Measurements from ENCODE around the gene CATSPERB. TPM values are rescaled to one million over a fixed set of nuclear protein-coding genes. Genes with fewer than 3 reads are reported as not detected.
"Not testable (repeated sequence)": the region's sequence is repeated elsewhere in the genome, so short reads cannot be mapped to it uniquely, and the experiment has no call there.

Gene CATSPERB
- total RNA-seq, 2 donors from 2014 or later: 2.2 to 2.9 TPM

- no peak overlapping the region for H3K9ac ChIP-seq (ENCODE audit: low read depth in 2 of 2, low read length in 2 of 2)
- no peaks in the 10 kb centered on the region for H3K4me1 ChIP-seq
- no peak for DNase-seq
- no peak overlapping the region for H3K27ac ChIP-seq
- no peaks in the 10 kb centered on the region for H3K9me3 ChIP-seq
- H3K27me3 ChIP-seq: no peaks in the 10 kb centered on the region
- TF ChIP-seq CTCF (IDR thresholded peaks at IDR 0.05): no peak
- no peak overlapping the region for H3K4me3 ChIP-seq
- intact Hi-C loops (cut with DNase I): no loop called here
- H3K36me3 ChIP-seq: no peaks in the 10 kb centered on the region
Observed at GRCh38 chr14:91569301-91569700, 162.6 kb downstream of the CATSPERB start.

GRCh38 chr14:91568626-91569025, 163.3 kb downstream of the CATSPERB start:
- DNase-seq: no peak
- intact Hi-C loops (cut with DNase I): no loop called here
- Histone ChIP-seq H3K9ac (ENCODE audit: low read depth in 2 of 2, low read length in 2 of 2) (no peak overlapping the region), H3K9me3 (no peaks in the 10 kb centered on the region), H3K27me3 (no peaks in the 10 kb centered on the region), H3K27ac (no peak overlapping the region), H3K4me1 (no peaks in the 10 kb centered on the region), H3K36me3 (no peaks in the 10 kb centered on the region), H3K4me3 (no peak overlapping the region)
- no peak for TF ChIP-seq CTCF (IDR thresholded peaks at IDR 0.05)

- H3K9me3 ChIP-seq; H3K27me3 ChIP-seq; H3K4me3 ChIP-seq; H3K36me3 ChIP-seq; H3K9ac ChIP-seq (ENCODE audit: low read depth in 2 of 2, low read length in 2 of 2); DNase-seq; intact Hi-C loops (cut with DNase I); H3K4me1 ChIP-seq; H3K27ac ChIP-seq: not testable (repeated sequence)
Observed at GRCh38 chr14:91567827-91568226, 164.1 kb downstream of the CATSPERB start.

GRCh38 chr14:91555531-91555930, 176.4 kb downstream of the CATSPERB start:
- Histone ChIP-seq H3K9me3 (no peaks in the 10 kb centered on the region), H3K4me3 (no peak overlapping the region), H3K27ac (no peak overlapping the region), H3K36me3 (no peaks in the 10 kb centered on the region), H3K4me1 (no peaks in the 10 kb centered on the region), H3K27me3 (no peaks in the 10 kb centered on the region), H3K9ac (ENCODE audit: low read depth in 2 of 2, low read length in 2 of 2) (no peak overlapping the region)
- intact Hi-C loops (cut with DNase I): no loop called here
- DNase-seq: no peak
- no peak for TF ChIP-seq CTCF (IDR thresholded peaks at IDR 0.05)

- H3K9ac ChIP-seq (ENCODE audit: low read depth in 2 of 2, low read length in 2 of 2): no peak overlapping the region
- H3K36me3 ChIP-seq: no peaks in the 10 kb centered on the region
- H3K9me3 ChIP-seq: no peaks in the 10 kb centered on the region
- DNase-seq: peak; percentile 87
- no peak overlapping the region for H3K27ac ChIP-seq
- TF ChIP-seq CTCF (IDR thresholded peaks at IDR 0.05): no peak
- H3K4me1 ChIP-seq: no peaks in the 10 kb centered on the region
- intact Hi-C loops (cut with DNase I): no loop called here
- H3K27me3 ChIP-seq: no peaks in the 10 kb centered on the region
- H3K4me3 ChIP-seq: no peak overlapping the region
Observed at GRCh38 chr14:91554535-91555332, 177.2 kb downstream of the CATSPERB start.

GRCh38 chr14:91548108-91548507, 183.8 kb downstream of the CATSPERB start:
- Histone ChIP-seq H3K9ac (ENCODE audit: low read depth in 2 of 2, low read length in 2 of 2) (no peak overlapping the region), H3K4me3 (no peak overlapping the region), H3K9me3 (no peaks in the 10 kb centered on the region), H3K27ac (no peak overlapping the region), H3K4me1 (no peaks in the 10 kb centered on the region), H3K27me3 (no peaks in the 10 kb centered on the region), H3K36me3 (no peaks in the 10 kb centered on the region)
- no peak for DNase-seq
- no peak for TF ChIP-seq CTCF (IDR thresholded peaks at IDR 0.05)
- intact Hi-C loops (cut with DNase I): no loop called here

Data from colonic mucosa (tissue), 4 donors.